ENCODE results near the gene WDFY3. TPM values are rescaled to one million over a fixed set of nuclear protein-coding genes. Genes with fewer than 3 reads are reported as not detected.

WDFY3 gene
- total and polyA plus RNA-seq, 2 experiments from 2014 or later: 7.7 to 55.9 TPM

GRCh38 chr4:84938316-84938715 is 28.2 kb downstream of the WDFY3 start:
- no peak overlapping the region for H3K4me2 ChIP-seq

GRCh38 chr4:84937381-84937977 is 29.0 kb downstream of the WDFY3 start:
- no peak for TF ChIP-seq EZH2 (IDR thresholded peaks at IDR 0.05; ENCODE audit: borderline replicate concordance)
- TF ChIP-seq CTCF (IDR thresholded peaks at IDR 0.05; ENCODE audit: poor library complexity): no peak
- TF ChIP-seq EZH2phosphoT487 (IDR thresholded peaks at IDR 0.05; ENCODE audit: low read depth, severe bottlenecking, unreplicated experiment): no peak

More at GRCh38 chr4:84938316-84938715, 28.2 kb downstream of the WDFY3 start:
- peaks cover 5% of the 10 kb centered on the region for H4K20me1 ChIP-seq (ENCODE audit: insufficient read depth, poor library complexity, severe bottlenecking)
- no peak overlapping the region for H3K27ac ChIP-seq
- no peaks in the 10 kb centered on the region for H3K9me2 ChIP-seq (replicated peaks; ENCODE audit: insufficient read depth)
- H3K27me3 ChIP-seq: no peaks in the 10 kb centered on the region
- H3K9me3 ChIP-seq (ENCODE audit: low read depth): peaks cover 11% of the 10 kb centered on the region
- 44% methylated on average over 2 of the region's 2 CpGs for WGBS (ENCODE audit: low lambda C conversion rate, missing lambda C conversion rate)
- H3K4me1 ChIP-seq (ENCODE audit: insufficient read depth): no peaks in the 10 kb centered on the region
- no peak for TF ChIP-seq CTCF (IDR thresholded peaks at IDR 0.05; ENCODE audit: poor library complexity)
- TF ChIP-seq EZH2 (IDR thresholded peaks at IDR 0.05; ENCODE audit: borderline replicate concordance): no peak
- TF ChIP-seq EZH2phosphoT487 (IDR thresholded peaks at IDR 0.05; ENCODE audit: low read depth, severe bottlenecking, unreplicated experiment): no peak
- no peak overlapping the region for H3K4me3 ChIP-seq
- peaks cover 97% of the 10 kb centered on the region for H3K79me2 ChIP-seq
- H3K36me3 ChIP-seq (replicated peaks; ENCODE audit: insufficient read depth, low read depth): no peaks in the 10 kb centered on the region
- no peak overlapping the region for H2AFZ ChIP-seq
- DNase-seq (ENCODE audit: low spot score): no peak

GRCh38 chr4:84936123-84936522 is 30.4 kb downstream of the WDFY3 start:
- 98% methylated on average over 2 of the region's 2 CpGs for WGBS (ENCODE audit: low lambda C conversion rate, missing lambda C conversion rate)
- Histone ChIP-seq H2AFZ (no peak overlapping the region), H3K4me1 (ENCODE audit: insufficient read depth) (no peaks in the 10 kb centered on the region), H3K9me3 (ENCODE audit: low read depth) (peaks cover 5% of the 10 kb centered on the region), H3K27ac (no peak overlapping the region), H3K79me2 (peaks cover 93% of the 10 kb centered on the region), H4K20me1 (ENCODE audit: insufficient read depth, poor library complexity, severe bottlenecking) (peaks cover 5% of the 10 kb centered on the region), H3K4me3 (no peak overlapping the region), H3K9me2 (replicated peaks; ENCODE audit: insufficient read depth) (no peaks in the 10 kb centered on the region), H3K27me3 (no peaks in the 10 kb centered on the region), H3K4me2 (no peak overlapping the region), H3K36me3 (replicated peaks; ENCODE audit: insufficient read depth, low read depth) (no peaks in the 10 kb centered on the region)
- TF ChIP-seq EZH2 (IDR thresholded peaks at IDR 0.05; ENCODE audit: borderline replicate concordance) (no peak), EZH2phosphoT487 (IDR thresholded peaks at IDR 0.05; ENCODE audit: low read depth, severe bottlenecking, unreplicated experiment) (no peak), CTCF (IDR thresholded peaks at IDR 0.05; ENCODE audit: poor library complexity) (no peak)
- no peak for DNase-seq (ENCODE audit: low spot score)

More at GRCh38 chr4:84937381-84937977, 29.0 kb downstream of the WDFY3 start:
- H3K79me2 ChIP-seq: peaks cover 96% of the 10 kb centered on the region
- peaks cover 5% of the 10 kb centered on the region for H4K20me1 ChIP-seq (ENCODE audit: insufficient read depth, poor library complexity, severe bottlenecking)
- H2AFZ ChIP-seq: no peak overlapping the region
- no peak overlapping the region for H3K27ac ChIP-seq
- no peak overlapping the region for H3K4me2 ChIP-seq
- DNase-seq (ENCODE audit: low spot score): no peak
- peaks cover 11% of the 10 kb centered on the region for H3K9me3 ChIP-seq (ENCODE audit: low read depth)
- H3K27me3 ChIP-seq: no peaks in the 10 kb centered on the region
- no peaks in the 10 kb centered on the region for H3K9me2 ChIP-seq (replicated peaks; ENCODE audit: insufficient read depth)
- H3K4me3 ChIP-seq: no peak overlapping the region
- no peaks in the 10 kb centered on the region for H3K4me1 ChIP-seq (ENCODE audit: insufficient read depth)
- WGBS (ENCODE audit: low lambda C conversion rate, missing lambda C conversion rate): 96% methylated on average over 3 of the region's 3 CpGs
- no peaks in the 10 kb centered on the region for H3K36me3 ChIP-seq (replicated peaks; ENCODE audit: insufficient read depth, low read depth)

Data from hepatocyte (in vitro differentiated cells).